GM15510 (cell line): ENCODE measurements around the gene MRPS30.

Experiments used
- POLR2A ChIP-seq: IDR thresholded peaks from 3 replicates; pipeline ENCODE4 v1.6.1; 2011; ENCODE audit warnings: borderline replicate concordance; ENCODE audit not compliant: insufficient read length; ENCODE audit errors: extremely low read depth

MRPS30 gene

DNA sequence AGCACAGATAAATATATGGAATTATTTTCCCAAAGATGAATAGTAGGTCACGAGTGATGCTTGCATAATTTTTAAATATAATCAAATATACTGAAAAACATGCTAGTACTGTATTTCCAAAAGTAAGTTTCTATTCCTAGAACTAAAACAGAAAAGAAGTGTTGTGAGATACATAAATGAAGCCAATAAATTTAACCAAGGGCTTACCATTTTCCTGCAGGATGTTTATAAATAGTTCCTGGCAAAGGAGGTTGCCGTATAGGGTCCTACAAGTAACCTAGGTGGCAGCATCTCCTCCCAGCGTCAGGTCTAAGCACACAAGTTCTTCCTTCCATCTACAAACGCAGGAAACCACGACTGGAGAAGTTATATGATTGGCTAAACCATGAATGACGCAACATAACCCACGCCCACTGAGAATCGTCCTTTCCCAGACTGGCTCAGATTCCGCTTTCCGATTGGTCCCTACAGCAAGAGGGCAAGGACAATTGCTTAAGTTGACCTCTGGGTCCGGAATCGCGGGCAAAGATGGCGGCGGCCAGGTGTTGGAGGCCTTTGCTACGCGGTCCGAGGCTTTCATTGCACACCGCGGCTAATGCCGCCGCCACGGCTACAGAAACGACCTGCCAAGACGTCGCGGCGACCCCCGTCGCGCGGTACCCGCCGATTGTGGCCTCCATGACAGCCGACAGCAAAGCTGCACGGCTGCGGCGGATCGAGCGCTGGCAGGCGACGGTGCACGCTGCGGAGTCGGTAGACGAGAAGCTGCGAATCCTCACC, at the start of gene MRPS30:
Gene MRPS30 (plus strand): TSS at position 513 of the 780 bp plus-strand sequence. CDS start 16 bp downstream, at position 529.
- TF ChIP-seq POLR2A: peak; percentile 58

DNA sequence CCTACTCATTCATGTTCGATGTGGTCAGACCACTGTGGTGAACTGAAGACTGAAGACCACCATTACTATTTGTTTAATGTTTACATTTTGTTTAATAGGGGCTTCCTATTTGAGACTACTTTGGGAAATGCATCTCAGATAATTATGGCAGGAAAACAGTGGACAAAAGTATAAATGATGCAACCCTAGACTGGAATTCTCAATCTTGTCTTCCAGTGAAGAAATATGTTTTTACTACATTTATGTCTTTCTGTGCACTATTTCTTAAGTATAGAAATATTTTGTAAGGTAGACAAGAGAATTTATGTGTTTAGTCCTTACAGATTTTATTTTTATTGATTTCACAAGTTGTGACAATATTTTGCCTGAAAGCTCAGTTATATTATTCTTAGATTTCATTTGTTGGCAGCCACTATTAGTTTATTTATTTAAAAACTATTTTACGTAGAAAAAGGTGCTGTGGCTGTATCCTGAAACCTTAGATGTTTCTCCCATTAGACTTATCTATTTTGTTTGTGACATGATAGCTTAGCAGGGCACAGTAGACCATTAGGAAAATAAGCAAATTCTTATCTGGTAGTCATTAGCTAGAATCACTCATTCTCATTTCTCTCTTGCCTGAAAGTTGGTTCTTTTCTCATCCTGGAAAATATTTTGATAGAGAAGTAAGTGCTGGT, 39.4 kb upstream of the MRPS30 start:
- TF ChIP-seq POLR2A: no peak

GRCh38 chr5:44769877-44770209, 38.9 kb upstream of the MRPS30 start:
- no peak for TF ChIP-seq POLR2A

DNA sequence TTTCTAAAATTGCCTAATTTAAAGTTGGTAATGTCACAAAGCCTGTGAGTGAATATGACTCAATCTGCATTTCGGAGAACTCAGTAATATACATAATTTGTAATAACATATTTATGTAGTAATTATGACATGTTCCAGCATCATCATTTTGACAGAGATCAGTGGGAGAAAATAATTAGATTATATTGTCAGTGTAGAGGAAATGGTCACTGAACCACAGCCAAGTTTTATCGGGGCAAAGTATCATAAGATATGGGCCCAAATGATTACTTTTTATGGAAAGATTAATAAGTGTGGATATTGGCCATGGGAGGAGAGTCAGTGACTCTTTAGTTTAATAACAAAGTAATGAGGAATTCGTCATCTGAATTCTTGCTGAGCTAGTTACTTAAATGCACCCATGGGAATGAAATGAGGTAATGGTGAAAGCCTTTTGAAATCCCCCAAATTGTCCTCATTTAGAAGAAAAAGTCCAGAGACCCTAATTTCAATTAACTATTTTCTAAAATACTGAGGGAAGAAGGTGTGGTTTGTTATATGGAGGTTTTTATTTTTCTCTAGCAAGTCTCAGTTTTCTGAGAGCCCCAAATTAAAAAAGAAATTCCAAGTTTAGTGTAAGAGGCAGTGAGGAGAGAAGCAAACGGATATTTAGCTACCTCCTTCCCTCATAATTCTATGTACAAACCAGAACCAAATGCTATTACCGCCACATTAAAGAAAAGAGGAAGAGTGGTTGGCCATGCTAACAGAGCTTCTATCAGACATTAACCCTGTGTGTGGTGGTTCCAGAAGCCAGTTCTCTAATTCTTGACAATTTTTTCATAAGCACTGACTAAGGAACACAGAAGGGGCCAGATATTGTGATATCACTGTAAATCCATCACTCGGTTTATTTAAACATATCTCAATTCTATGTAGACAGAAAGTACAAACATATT, 37.7 kb upstream of the MRPS30 start:
- TF ChIP-seq POLR2A: no peak

DNA sequence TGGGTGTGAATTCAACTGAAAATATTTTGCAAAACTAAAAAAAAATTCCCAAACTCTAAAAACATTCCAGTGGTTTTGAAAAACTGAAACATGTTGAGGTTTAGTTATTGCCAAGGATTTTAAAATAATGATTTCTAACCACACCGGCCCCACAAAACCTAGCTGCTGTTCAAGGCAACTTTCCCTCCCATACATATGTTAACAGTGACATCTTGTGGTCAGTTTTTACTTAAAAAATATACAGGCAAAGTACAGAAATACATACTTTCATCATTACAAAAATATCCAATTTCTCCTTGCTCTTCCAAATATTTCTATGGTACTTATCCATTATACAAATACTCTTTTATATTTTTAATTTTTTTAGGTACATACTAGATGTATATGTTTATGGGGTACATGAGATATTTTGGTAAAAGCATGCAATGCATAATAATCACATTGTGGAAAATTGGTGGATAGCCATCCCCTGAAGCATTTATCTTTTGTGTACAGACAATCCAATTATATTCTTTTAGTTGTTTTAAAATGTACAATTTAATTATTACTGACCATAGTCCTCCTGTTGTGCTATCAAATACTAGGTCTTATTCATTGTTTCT, 34.4 kb upstream of the MRPS30 start:
- no peak for TF ChIP-seq POLR2A

- no peak for TF ChIP-seq POLR2A
Observed at GRCh38 chr5:44779167-44779566, 29.6 kb upstream of the MRPS30 start.

- TF ChIP-seq POLR2A: no peak
Observed at GRCh38 chr5:44783634-44784315, 25.0 kb upstream of the MRPS30 start.

- TF ChIP-seq POLR2A: no peak
Observed at GRCh38 chr5:44787731-44788130, 21.0 kb upstream of the MRPS30 start.

GRCh38 chr5:44794371-44794770, 14.4 kb upstream of the MRPS30 start:
- TF ChIP-seq POLR2A: no peak

GRCh38 chr5:44795496-44795895, 13.3 kb upstream of the MRPS30 start:
- no peak for TF ChIP-seq POLR2A

DNA sequence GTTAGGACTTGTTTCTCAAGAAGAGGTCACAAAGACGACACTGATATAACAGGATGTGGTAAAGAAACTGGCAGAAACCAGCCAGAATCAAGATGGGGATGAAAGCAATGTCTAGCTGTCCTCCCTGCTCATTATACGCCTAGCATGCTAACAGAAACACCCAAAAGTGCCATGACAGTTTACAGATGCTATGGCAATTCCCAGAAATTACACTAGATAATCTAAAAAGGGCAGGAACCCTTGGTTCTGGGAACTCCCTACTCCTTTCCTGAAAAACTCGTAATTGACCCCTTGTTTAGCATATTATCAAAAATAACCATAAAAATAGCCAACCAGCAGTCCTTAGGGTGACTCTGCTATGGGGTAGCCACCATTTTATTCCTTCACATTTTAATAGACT, 10.9 kb upstream of the MRPS30 start:
- TF ChIP-seq POLR2A: no peak

DNA sequence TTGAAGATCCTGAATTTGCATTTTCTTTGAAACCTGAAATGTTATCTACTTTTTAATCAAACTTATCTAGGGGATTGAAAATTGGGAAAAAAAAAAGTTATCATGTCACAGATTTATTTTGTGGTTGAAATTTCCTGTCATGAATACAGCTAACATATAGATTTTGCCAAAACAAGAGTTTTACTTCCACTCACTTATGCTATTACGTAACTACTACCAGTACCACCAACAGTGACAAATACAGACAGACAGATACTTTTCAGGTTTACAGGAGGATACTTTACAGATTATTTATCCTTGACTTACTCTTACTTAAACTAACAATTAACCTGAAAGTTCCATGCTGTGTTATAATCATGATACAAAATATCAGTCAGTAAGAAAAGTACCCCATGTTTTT, 6.8 kb upstream of the MRPS30 start:
- no peak for TF ChIP-seq POLR2A

- TF ChIP-seq POLR2A: no peak
Observed at GRCh38 chr5:44806608-44807007, 2.1 kb upstream of the MRPS30 start.

- no peak for TF ChIP-seq POLR2A
Observed at GRCh38 chr5:44807269-44807668, 1.5 kb upstream of the MRPS30 start.
